ENCODE results near the gene PKIG. TPM values are rescaled to one million over a fixed set of nuclear protein-coding genes. Genes with fewer than 3 reads are reported as not detected.

Gene PKIG
- polyA plus RNA-seq, 3 donors: 0.67 to 1.4 (median 0.84) TPM

DNA sequence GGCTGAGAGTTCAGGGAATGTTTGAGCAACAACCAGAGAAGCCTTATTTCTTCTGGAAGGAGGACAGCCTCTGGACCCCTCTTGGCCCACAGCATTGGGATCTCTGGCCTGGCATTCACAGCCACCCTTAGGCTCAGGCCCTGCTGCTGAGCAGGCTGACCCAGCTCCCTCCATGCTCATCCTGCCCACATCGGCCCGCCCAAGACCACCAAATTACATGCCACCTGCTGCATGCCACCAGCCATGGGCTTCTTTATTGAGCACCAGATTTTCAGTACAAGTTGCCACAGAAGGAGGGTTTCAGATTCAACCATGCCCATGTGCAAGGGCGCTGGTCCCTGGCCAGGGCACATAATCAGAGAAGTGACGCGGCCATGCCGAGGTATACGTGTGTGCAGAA is 36.9 kb downstream of the PKIG start:
- Histone ChIP-seq H3K27me3 (ENCODE audit: control insufficient read depth in 2 of 2, insufficient read depth in 2 of 2, low read length in 2 of 2) (no peaks in the 10 kb centered on the region), H3K79me2 (ENCODE audit: insufficient read depth, low read length) (no peaks in the 10 kb centered on the region), H3K36me3 (replicated peaks in 1 of 2; ENCODE audit: control insufficient read depth in 1 of 2, insufficient read depth in 2 of 2, low read length in 2 of 2) (peaks cover 5 to 36% of the 10 kb centered on the region in 2 donors), H2AFZ (ENCODE audit: insufficient read depth, low read depth, low read length, poor library complexity, severe bottlenecking) (no peak overlapping the region), H3K4me1 (ENCODE audit: control insufficient read depth in 1 of 2, insufficient read depth in 2 of 2, low read length in 2 of 2) (no peaks in the 10 kb centered on the region), H4K20me1 (ENCODE audit: insufficient read depth, low read length) (no peaks in the 10 kb centered on the region), H3K27ac (ENCODE audit: low read depth in 1 of 2, low read length in 2 of 2) (no peak overlapping the region), H3K9ac (ENCODE audit: insufficient read depth, low read length, poor library complexity, severe bottlenecking) (no peak overlapping the region), H3K4me3 (replicated peaks in 1 of 3; ENCODE audit: low read depth in 2 of 3, low read length in 3 of 3) (no peak overlapping the region), H3K9me3 (replicated peaks in 1 of 2; ENCODE audit: control insufficient read depth in 1 of 2, insufficient read depth in 1 of 2, low read length in 2 of 2) (peaks cover 9 to 12% of the 10 kb centered on the region in 2 donors), H3K4me2 (replicated peaks; ENCODE audit: extremely low read depth, low read length, poor library complexity, severe bottlenecking) (no peak overlapping the region)
- peaks cover 4 to 18% (median 11%) of the 10 kb centered on the region in 7 donors for H3K9me3 Mint-ChIP-seq
- no peak overlapping the region for H3K4me3 Mint-ChIP-seq
- no peak for DNase-seq
- TF ChIP-seq, protein P1, sequence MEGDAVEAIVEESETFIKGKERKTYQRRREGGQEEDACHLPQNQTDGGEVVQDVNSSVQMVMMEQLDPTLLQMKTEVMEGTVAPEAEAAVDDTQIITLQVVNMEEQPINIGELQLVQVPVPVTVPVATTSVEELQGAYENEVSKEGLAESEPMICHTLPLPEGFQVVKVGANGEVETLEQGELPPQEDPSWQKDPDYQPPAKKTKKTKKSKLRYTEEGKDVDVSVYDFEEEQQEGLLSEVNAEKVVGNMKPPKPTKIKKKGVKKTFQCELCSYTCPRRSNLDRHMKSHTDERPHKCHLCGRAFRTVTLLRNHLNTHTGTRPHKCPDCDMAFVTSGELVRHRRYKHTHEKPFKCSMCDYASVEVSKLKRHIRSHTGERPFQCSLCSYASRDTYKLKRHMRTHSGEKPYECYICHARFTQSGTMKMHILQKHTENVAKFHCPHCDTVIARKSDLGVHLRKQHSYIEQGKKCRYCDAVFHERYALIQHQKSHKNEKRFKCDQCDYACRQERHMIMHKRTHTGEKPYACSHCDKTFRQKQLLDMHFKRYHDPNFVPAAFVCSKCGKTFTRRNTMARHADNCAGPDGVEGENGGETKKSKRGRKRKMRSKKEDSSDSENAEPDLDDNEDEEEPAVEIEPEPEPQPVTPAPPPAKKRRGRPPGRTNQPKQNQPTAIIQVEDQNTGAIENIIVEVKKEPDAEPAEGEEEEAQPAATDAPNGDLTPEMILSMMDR (IDR thresholded peaks at IDR 0.05): no peak
- no peaks in the 10 kb centered on the region for H3K27me3 Mint-ChIP-seq (ENCODE audit: low read depth in 3 of 3)
- H3K4me1 Mint-ChIP-seq: peaks cover 10% of the 10 kb centered on the region
- H3K27ac Mint-ChIP-seq: peak overlapping the region in 2 of 7 donors; percentile 21 to 60
- WGBS (ENCODE audit: insufficient coverage): 100% methylated on average over 7 of the region's 7 CpGs
- peaks cover 30 to 39% of the 10 kb centered on the region in 2 donors for H3K36me3 Mint-ChIP-seq
- intact Hi-C loops (cut with micrococcal nuclease): loop anchor here in 1 of 2 donors (5.0 kb wide), 1 partner anchor 33 kb away; the partner anchor contains the start of gene ADA

DNA sequence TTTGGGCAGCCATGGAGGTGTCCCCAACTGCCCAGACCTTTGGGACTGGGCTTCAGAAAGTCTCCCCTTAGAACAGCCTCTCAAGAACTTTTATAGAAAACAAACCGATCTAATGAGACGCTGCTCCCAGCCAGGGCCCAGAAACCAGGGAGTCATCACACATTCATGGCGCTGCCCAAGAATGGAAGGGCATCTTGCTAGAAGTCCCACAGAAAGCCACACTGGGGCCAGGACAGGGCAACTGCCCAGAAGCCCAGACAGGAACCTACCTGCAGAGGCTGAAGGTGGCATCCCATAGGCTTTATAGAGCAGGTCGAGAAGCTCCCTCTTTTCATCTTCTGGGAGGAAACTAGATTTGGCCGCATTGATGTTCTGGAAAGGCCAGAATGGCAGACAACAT is 37.7 kb downstream of the PKIG start:
- H3K9me3 Mint-ChIP-seq: peaks cover 4 to 18% (median 11%) of the 10 kb centered on the region in 7 donors
- no peak overlapping the region for H3K27ac Mint-ChIP-seq
- no peak overlapping the region for H3K4me2 ChIP-seq (replicated peaks; ENCODE audit: extremely low read depth, low read length, poor library complexity, severe bottlenecking)
- no peaks in the 10 kb centered on the region for H3K27me3 Mint-ChIP-seq (ENCODE audit: low read depth in 3 of 3)
- peaks cover 5 to 30% of the 10 kb centered on the region in 2 donors for H3K36me3 ChIP-seq (replicated peaks in 1 of 2; ENCODE audit: control insufficient read depth in 1 of 2, insufficient read depth in 2 of 2, low read length in 2 of 2)
- H3K4me1 ChIP-seq (ENCODE audit: control insufficient read depth in 1 of 2, insufficient read depth in 2 of 2, low read length in 2 of 2): no peaks in the 10 kb centered on the region
- no peak for DNase-seq
- no peak overlapping the region for H2AFZ ChIP-seq (ENCODE audit: insufficient read depth, low read depth, low read length, poor library complexity, severe bottlenecking)
- peaks cover 27 to 34% of the 10 kb centered on the region in 2 donors for H3K36me3 Mint-ChIP-seq
- TF ChIP-seq, protein P1 (IDR thresholded peaks at IDR 0.05): no peak
- no peak overlapping the region for H3K4me3 ChIP-seq (replicated peaks in 1 of 3; ENCODE audit: low read depth in 2 of 3, low read length in 3 of 3)
- H3K4me1 Mint-ChIP-seq: peaks cover 9% of the 10 kb centered on the region
- no peak overlapping the region for H3K4me3 Mint-ChIP-seq
- intact Hi-C loops (cut with micrococcal nuclease): no loop called here
- H3K9ac ChIP-seq (ENCODE audit: insufficient read depth, low read length, poor library complexity, severe bottlenecking): no peak overlapping the region
- no peak overlapping the region for H3K27ac ChIP-seq (ENCODE audit: low read depth in 1 of 2, low read length in 2 of 2)
- H3K9me3 ChIP-seq (replicated peaks in 1 of 2; ENCODE audit: control insufficient read depth in 1 of 2, insufficient read depth in 1 of 2, low read length in 2 of 2): peaks cover 9 to 12% of the 10 kb centered on the region in 2 donors
- no peaks in the 10 kb centered on the region for H3K27me3 ChIP-seq (ENCODE audit: control insufficient read depth in 2 of 2, insufficient read depth in 2 of 2, low read length in 2 of 2)
- 95% methylated on average over 4 of the region's 5 CpGs for WGBS (ENCODE audit: insufficient coverage)
- no peaks in the 10 kb centered on the region for H3K79me2 ChIP-seq (ENCODE audit: insufficient read depth, low read length)
- no peaks in the 10 kb centered on the region for H4K20me1 ChIP-seq (ENCODE audit: insufficient read depth, low read length)
